PC-3 (cell line): Measurements from ENCODE around the gene ADAMTSL1. TPM values are rescaled to one million over a fixed set of nuclear protein-coding genes. Genes with fewer than 3 reads are reported as not detected.

Experiments used
- ATAC-seq: fragments of 200-7000 bp; cut with Tn5 transposase; 2 replicates; pipeline ENCODE4 v1.9.1; 2020; ENCODE audit warnings: mild to moderate bottlenecking, moderate library complexity
- BruUV-seq: library from RNA; stranded (reverse); fragments of 400-500 nt; replicated peaks from 2 replicates; lab custom pipeline; 2021; lab: Mats Ljungman, UMichigan
- CTCF ChIA-PET: fragments of 300-600 bp; sonication (Branson Sonifier 250); formaldehyde crosslinking; loops from one replicate; lab custom pipeline; 2022; ENCODE audit warnings: antibody characterized with exemption; lab: Charles Lee
- POLR2A ChIA-PET: fragments of 300-600 bp; sonication (Branson Sonifier 250); formaldehyde crosslinking; loops from one replicate; lab custom pipeline; 2022; ENCODE audit warnings: antibody characterized with exemption; ENCODE audit not compliant: unreplicated experiment; lab: Charles Lee
- DNase-seq: peaks from one replicate; pipeline ENCODE4 v3.0.0-alpha.2; 2015
- H2AFZ ChIP-seq: fragments of 300-600 bp; sonication (generic); 2 replicates; pipeline ENCODE4 v1.6.0; 2016; ENCODE audit warnings: antibody characterized with exemption, low read length
- H3F3A ChIP-seq: fragments of 300-600 bp; sonication (generic); one replicate; pipeline ENCODE4 v1.6.0; 2017; ENCODE audit warnings: antibody characterized with exemption, low read length, control low read depth, mild to moderate bottlenecking; ENCODE audit not compliant: unreplicated experiment
- H3K27ac ChIP-seq: fragments of 300-600 bp; sonication (generic); 2 replicates; pipeline ENCODE4 v1.5.1; 2016; ENCODE audit warnings: mild to moderate bottlenecking, low read length
- H3K27me3 ChIP-seq: fragments of 300-600 bp; sonication (generic); 2 replicates; pipeline ENCODE4 v1.6.1; 2016; ENCODE audit warnings: low read length, mixed read lengths
- H3K36me3 ChIP-seq: fragments of 300-600 bp; sonication (generic); 2 replicates; pipeline ENCODE4 v1.6.1; 2016; ENCODE audit warnings: low read depth, mixed run types, low read length, mixed read lengths
- H3K4me1 ChIP-seq: fragments of 300-600 bp; sonication (generic); 2 replicates; pipeline ENCODE4 v1.5.1; 2016; ENCODE audit warnings: low read length; ENCODE audit not compliant: insufficient read depth
- H3K4me2 ChIP-seq: fragments of 300-600 bp; sonication (generic); 2 replicates; pipeline ENCODE4 v1.6.0; 2016; ENCODE audit warnings: low read length
- H3K4me3 ChIP-seq: fragments of 300-600 bp; sonication (generic); 2 replicates; pipeline ENCODE4 v1.5.1; 2016; ENCODE audit warnings: mild to moderate bottlenecking, low read length, mixed read lengths
- H3K79me2 ChIP-seq: fragments of 300-600 bp; sonication (generic); 2 replicates; pipeline ENCODE4 v1.6.1; 2017; ENCODE audit warnings: low read length, mixed read lengths
- H3K9ac ChIP-seq: fragments of 300-600 bp; sonication (generic); 2 replicates; pipeline ENCODE4 v1.6.0; 2016; ENCODE audit warnings: mild to moderate bottlenecking, low read length
- H3K9me2 ChIP-seq: fragments of 300-600 bp; sonication (generic); replicated peaks from 2 replicates; pipeline ENCODE4 v1.6.1; 2016; ENCODE audit warnings: mixed run types, low read length, mixed read lengths
- H3K9me3 ChIP-seq: fragments of 300-600 bp; sonication (generic); 2 replicates; pipeline ENCODE4 v1.6.1; 2016; ENCODE audit warnings: low read length, mixed read lengths
- H4K20me1 ChIP-seq: fragments of 300-600 bp; sonication (generic); 2 replicates; pipeline ENCODE4 v1.6.1; 2016; ENCODE audit warnings: low read length, mixed read lengths
- CTCF ChIP-seq: fragments of 300-600 bp; sonication (generic); conservative IDR thresholded peaks from 2 replicates; pipeline ENCODE4 v1.5.1; 2017; ENCODE audit warnings: antibody characterized with exemption, low read depth, mild to moderate bottlenecking, low read length
- EZH2 ChIP-seq: fragments of 300-600 bp; sonication (generic); IDR thresholded peaks from one replicate; pipeline ENCODE4 v1.6.1; 2017; ENCODE audit warnings: antibody characterized with exemption, mild to moderate bottlenecking, low read length; ENCODE audit not compliant: unreplicated experiment
- EZH2phosphoT487 ChIP-seq: fragments of 300-600 bp; sonication (generic); IDR thresholded peaks from 2 replicates; pipeline ENCODE4 v1.6.1; 2018; ENCODE audit warnings: mild to moderate bottlenecking, antibody characterized with exemption, low read length, borderline replicate concordance
- intact Hi-C: fragments of 100-400 bp; cut with micrococcal nuclease; formaldehyde crosslinking; loops from 2 replicates; pipeline ENCODE4 v1.9.0; 2023
- total RNA-seq: library from RNA; depleted of rRNA; stranded (reverse); fragments of >200 nt; gene quantifications from 2 replicates; pipeline ENCODE4 v1.2.3, GENCODE V29; 2014

Gene ADAMTSL1
- total RNA-seq, 1 experiment from 2014 or later, result 0.26 TPM

GRCh38 chr9:18761742-18762300, 287.9 kb downstream of the ADAMTSL1 start:
- intact Hi-C loops, result no loop called here
- BruUV-seq, result no TSS peak
- DNase-seq, result no peak

DNA sequence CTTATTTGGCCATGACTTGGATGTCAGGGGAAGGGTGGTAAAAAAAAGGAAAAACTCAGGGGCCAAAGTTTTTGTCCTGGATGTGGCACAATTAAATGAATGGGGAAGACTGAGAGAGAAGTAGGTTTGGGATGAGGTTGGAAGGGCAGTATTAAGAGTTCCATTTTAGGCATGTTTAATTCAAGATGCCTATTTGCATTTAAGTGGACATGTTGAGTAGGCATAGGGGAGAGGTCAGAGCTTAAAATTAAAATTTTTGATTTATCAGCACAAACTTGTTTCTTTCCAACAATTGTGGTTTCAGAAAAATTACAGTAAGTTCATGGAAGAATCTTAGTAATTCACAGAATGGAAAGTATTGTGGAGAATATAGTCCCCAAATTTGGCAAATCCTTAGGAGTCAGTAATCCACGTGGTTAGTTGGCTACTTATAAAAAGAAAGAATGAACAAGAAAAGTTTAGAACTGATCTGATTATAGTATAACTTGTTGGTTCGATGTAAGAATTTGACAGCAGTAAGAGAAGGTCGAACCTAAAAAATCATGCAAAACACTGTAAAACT, 293.1 kb downstream of the ADAMTSL1 start:
- CTCF ChIA-PET, result no interaction called here
- H3F3A ChIP-seq, result no peaks in the 10 kb centered on the region
- POLR2A ChIA-PET, result no interaction called here
- TF ChIP-seq EZH2phosphoT487 (no peak), CTCF (no peak), EZH2 (no peak)
- no peak overlapping the region for H3K4me3 ChIP-seq
- intact Hi-C loops, result no loop called here
- H4K20me1 ChIP-seq, result no peaks in the 10 kb centered on the region
- no peak overlapping the region for H2AFZ ChIP-seq
- no peaks in the 10 kb centered on the region for H3K27me3 ChIP-seq
- no TSS peak for BruUV-seq
- no peaks in the 10 kb centered on the region for H3K9me2 ChIP-seq
- H3K9ac ChIP-seq, result no peak overlapping the region
- no peaks in the 10 kb centered on the region for H3K9me3 ChIP-seq
- no peak for ATAC-seq
- no peaks in the 10 kb centered on the region for H3K36me3 ChIP-seq
- no peaks in the 10 kb centered on the region for H3K79me2 ChIP-seq
- no peak overlapping the region for H3K4me2 ChIP-seq
- DNase-seq, result no peak
- H3K27ac ChIP-seq, result no peak overlapping the region
- H3K4me1 ChIP-seq, result no peaks in the 10 kb centered on the region

More at GRCh38 chr9:18761742-18762300, 287.9 kb downstream of the ADAMTSL1 start:
- no peaks in the 10 kb centered on the region for H3K36me3 ChIP-seq
- no peaks in the 10 kb centered on the region for H3K79me2 ChIP-seq
- no peak overlapping the region for H3K27ac ChIP-seq
- H3K4me2 ChIP-seq, result no peak overlapping the region
- no peaks in the 10 kb centered on the region for H4K20me1 ChIP-seq
- H2AFZ ChIP-seq, result no peak overlapping the region
- no peaks in the 10 kb centered on the region for H3K9me2 ChIP-seq
- TF ChIP-seq EZH2 (no peak), EZH2phosphoT487 (no peak), CTCF (no peak)
- ChIA-PET POLR2A (no interaction called here), CTCF (no interaction called here)
- no peaks in the 10 kb centered on the region for H3K9me3 ChIP-seq
- H3K27me3 ChIP-seq, result no peaks in the 10 kb centered on the region
- H3K9ac ChIP-seq, result no peak overlapping the region
- ATAC-seq, result no peak
- no peaks in the 10 kb centered on the region for H3F3A ChIP-seq
- H3K4me3 ChIP-seq, result no peak overlapping the region
- H3K4me1 ChIP-seq, result no peaks in the 10 kb centered on the region

DNA sequence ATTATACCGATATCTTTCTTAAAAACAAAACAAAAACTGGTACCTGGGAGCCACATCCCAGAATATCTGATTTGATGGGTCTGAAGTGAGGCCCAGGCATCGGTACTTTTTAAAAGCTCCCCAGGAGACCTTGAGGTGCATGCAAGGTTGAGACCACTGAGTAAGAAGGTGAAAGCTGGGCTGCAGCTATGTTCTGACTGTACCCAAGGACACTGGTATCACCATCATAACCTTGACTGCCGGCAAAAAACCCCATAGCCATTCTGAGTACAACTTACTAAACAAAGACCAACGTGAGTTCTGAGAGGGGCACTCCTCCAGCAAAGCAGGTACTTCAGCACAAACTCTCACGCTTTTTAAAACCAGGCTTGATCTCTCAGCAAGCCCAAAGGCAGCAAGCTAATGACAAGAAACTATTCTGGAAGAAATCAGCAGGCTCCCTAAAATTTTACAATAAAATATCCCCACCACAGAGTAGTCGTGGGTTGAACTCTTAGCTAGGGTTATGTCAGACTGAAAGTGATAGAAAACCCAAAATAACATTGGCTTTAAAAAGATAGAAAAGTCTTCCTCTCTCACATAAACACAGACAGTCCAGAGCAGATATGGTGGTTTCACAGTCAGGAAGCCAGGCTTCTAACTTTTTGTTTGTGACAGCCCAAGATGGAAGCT, 295.1 kb downstream of the ADAMTSL1 start:
- no peak overlapping the region for H3K4me3 ChIP-seq
- no peaks in the 10 kb centered on the region for H3K4me1 ChIP-seq
- no peak for DNase-seq
- intact Hi-C loops, result no loop called here
- ChIA-PET POLR2A (no interaction called here), CTCF (interaction anchor here (0.6 kb wide), 1 partner anchor 249 kb away, joined by 4 read pairs; no protein-coding TSS in a partner anchor)
- no peaks in the 10 kb centered on the region for H3K79me2 ChIP-seq
- H3K9me2 ChIP-seq, result no peaks in the 10 kb centered on the region
- H3K9me3 ChIP-seq, result no peaks in the 10 kb centered on the region
- BruUV-seq, result no TSS peak
- 0 out of 2 replicates have a peak overlapping the region, but pooled peaks have one; percentile 10 for H2AFZ ChIP-seq
- TF ChIP-seq EZH2 (no peak), EZH2phosphoT487 (no peak), CTCF (no peak)
- no peaks in the 10 kb centered on the region for H3F3A ChIP-seq
- ATAC-seq, result no peak
- H3K36me3 ChIP-seq, result no peaks in the 10 kb centered on the region
- no peaks in the 10 kb centered on the region for H3K27me3 ChIP-seq
- H4K20me1 ChIP-seq, result no peaks in the 10 kb centered on the region
- no peak overlapping the region for H3K27ac ChIP-seq
- H3K4me2 ChIP-seq, result no peak overlapping the region
- no peak overlapping the region for H3K9ac ChIP-seq
